Fibroblast of skin of right quadriceps (primary cell): ENCODE measurements around the gene LZTR1.
A peak's percentile ranks its signal among the peaks of the same experiment; 100 is the strongest.
"Not testable (repeated sequence)": the region's sequence is repeated elsewhere in the genome, so short reads cannot be mapped to it uniquely, and the experiment has no call there.

ENCODE experiments used
- DNase-seq: peaks from one replicate; pipeline ENCODE4 v3.0.0-alpha.2; 2013

The LZTR1 gene

GRCh38 chr22:20981787-20982562 is at the start of gene LZTR1:
Gene LZTR1 (plus strand): TSS chr22:20982297. CDS start chr22:20982372, 75 bp downstream.
- DNase-seq: peak; percentile 76

DNA sequence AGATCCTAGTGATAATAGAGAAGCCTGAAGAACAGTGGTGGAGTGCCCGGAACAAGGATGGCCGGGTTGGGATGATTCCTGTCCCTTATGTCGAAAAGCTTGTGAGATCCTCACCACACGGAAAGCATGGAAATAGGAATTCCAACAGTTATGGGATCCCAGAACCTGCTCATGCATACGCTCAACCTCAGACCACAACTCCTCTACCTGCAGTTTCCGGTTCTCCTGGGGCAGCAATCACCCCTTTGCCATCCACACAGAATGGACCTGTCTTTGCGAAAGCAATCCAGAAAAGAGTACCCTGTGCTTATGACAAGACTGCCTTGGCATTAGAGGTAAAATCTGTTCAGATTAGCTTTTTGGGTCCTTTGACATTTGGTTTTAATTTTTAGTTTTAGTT is 48.2 kb upstream of the LZTR1 start:
- DNase-seq: no peak

DNA sequence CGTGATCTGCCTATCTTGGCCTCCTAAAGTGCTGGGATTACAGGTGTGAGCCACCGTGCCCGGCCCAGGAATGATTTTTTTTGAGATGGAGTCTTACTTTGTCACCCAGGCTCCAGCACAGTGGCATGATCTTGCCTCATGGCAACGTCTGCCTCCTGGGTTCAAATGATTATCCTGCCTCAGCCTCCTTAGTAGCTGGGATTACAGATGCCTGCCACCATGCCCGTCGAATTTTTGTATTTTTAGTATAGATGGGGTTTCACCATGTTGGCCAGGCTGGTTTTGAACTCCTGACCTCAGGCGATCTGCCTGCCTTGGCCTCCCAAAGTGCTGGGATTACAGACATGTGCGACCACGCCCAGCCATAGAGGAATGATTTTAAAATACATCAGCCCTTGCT is 47.0 kb upstream of the LZTR1 start:
- not testable (repeated sequence) for DNase-seq

DNA sequence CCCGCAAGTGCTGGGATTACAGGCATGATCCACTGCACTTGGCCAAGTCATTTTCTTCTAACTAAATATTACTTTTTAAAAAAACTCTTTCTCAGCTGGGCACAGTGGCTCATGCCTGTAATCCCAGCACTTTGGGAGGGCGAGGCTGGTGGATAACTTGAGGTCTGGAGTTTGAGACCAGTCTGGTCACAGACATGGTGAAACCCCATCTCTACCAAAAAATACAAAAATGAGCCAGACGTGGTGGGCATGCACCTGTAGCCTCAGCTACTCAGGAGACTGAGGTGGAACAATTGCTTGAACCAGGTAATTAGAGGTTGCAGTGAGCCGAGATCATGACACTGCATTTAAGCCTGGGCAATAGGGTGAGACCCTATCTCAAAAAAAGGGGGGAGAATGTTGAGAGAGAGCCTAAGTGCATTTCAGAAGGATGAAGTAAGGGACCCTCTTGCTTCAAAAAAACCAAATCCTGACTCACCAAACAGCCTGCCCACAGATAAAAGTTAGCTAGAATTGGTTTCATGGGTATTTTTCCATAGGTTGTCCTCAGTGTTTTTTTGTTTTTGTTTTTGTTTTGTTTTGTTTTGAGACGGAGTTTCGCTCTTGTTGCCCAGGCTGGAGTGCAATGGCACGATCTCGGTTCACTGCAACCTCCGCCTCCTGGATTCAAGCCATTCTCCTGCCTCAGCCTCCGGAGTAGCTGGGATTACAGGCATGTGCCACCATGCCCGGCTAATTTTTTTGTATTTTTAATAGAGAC is 46.1 kb upstream of the LZTR1 start:
- DNase-seq: not testable (repeated sequence)

DNA sequence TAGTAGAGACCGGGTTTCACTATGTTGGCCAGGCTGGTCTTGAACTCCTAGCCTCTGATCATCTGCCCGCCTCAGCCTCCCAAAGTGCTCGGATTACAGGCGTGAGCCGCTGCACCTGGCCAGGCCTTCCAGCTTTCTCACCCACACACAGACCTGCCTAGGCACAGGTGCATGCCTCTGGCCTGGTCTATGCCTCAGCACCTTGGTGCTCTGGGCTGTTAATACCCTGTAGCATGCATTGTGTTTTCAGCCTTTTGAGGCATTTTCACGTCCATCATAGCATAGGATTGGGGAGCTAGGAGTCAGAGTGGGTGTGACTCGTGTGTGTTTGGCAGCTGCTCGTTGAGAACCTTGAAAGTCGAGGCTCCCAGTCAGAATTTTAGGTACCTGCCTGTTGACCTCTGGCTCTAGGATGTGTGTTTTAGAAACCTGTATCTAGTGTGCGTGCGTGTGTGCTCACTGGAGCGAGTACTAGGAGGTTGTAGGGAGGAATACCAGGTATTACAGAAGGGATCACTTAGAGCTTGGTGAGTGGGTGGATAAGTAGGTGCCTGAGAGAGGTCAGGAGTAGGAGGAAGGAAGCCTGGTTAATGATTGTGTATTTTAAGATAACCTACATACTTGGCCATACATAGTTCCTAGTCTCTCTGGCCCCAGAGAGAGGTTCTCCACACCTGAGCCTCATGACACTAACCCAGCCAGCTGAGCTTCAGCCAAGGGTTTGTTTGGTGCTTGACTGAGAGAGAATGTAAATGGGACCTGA is 44.9 kb upstream of the LZTR1 start:
- DNase-seq: no peak

GRCh38 chr22:20937794-20938671 is 44.1 kb upstream of the LZTR1 start:
- no peak for DNase-seq

- DNase-seq: not testable (repeated sequence)
Measured at GRCh38 chr22:20939457-20940185, 42.5 kb upstream of the LZTR1 start.

DNA sequence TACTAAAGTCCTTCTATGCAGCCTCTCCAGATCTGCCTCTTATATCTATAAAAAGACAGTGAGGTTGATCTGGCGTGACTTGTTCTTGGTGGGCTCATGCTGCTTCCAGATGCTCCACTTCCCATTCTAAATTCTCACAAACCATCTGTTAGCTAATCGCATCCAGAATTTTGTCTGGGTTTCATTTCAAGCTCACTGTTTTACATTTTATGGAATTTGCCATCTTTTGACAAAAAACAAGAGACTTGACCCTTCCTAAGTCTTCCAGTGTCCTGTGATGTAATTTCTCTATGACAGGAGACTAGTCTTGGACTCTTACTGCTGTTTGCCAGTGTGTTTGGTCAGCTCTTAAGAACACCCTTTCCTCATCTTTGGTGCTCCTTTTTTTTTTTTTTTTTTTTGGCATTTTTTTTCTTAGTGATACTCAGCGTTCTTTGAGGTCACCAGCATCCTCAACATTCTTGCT is 41.9 kb upstream of the LZTR1 start:
- peak; percentile 39 for DNase-seq

DNA sequence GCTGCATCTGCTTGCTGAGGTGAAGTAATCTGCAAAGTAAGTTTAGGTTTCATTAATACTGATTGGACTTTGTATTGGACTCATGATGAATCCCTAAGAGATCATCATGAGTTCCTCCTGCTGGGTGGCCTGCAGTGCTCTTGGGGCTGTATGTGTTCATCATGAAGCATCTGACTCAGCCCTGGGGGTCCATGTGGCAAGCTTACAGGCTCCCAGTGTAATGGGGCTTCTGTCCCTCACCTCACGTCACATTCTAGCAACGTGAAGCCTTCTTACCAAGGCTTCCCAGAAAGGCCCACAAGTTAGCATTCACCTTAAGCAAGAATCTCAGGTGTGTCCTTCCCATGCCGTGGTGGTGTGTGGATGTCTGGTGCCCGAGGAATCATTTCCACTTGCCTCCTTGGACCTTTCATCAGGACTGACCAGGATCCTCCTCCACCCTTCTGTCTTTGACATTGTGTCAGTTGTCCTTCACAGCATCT is 41.2 kb upstream of the LZTR1 start:
- peak; percentile 28 for DNase-seq

DNA sequence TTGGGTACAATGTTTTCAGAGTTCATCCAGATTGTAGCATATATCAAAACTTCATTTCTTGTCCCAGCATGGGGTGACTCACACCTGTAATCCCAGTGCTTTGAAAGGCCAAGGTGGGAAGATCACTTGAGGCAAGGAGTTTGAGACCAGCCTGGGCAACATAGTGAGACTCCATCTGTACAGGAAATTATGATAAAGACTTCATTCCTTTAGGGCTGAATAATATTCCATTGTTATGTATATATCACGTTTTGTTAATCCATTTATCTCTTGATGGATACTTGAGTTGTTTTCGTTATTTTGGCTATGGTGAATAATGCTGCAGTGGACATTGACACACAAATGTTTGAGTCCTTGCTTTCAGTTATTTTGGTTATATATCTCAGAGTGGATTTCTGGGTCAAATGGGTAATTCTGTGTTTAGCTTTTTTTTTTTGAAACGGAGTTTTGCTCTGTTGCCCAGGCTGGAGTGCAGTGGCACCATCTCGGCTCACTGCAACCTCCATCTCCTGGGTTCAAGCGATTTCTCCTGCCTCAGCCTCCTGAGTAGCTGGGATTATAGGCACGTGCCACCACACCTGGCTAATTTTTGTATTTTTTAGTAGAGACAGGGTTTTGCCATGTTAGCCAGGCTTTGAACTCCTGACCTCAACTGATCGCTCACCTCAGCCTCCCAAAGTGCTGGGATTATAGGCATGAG is 39.7 kb upstream of the LZTR1 start:
- DNase-seq: not testable (repeated sequence)

GRCh38 chr22:20943104-20943933 is 38.8 kb upstream of the LZTR1 start:
- no peak for DNase-seq

- no peak for DNase-seq
Measured at GRCh38 chr22:20944042-20944441, 38.1 kb upstream of the LZTR1 start.

DNA sequence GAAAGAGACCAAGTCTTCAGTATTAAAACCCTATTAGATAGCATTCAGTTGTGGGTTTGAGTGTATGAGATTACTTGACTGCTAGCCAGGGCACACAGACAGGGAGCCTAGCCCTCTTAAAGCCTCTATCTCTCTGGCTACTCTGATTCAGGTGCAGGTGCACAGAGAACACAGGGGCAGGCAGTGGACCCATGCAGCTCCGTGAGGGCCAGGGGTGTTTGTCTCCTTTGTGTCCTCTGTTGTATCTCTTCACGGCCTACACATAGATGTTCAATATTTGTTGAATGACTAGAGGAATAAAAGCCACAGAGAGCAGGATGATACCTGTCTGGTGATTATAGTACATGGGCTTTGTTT is 36.5 kb upstream of the LZTR1 start:
- no peak for DNase-seq

GRCh38 chr22:20946080-20946986 is 35.8 kb upstream of the LZTR1 start:
- no peak for DNase-seq

DNA sequence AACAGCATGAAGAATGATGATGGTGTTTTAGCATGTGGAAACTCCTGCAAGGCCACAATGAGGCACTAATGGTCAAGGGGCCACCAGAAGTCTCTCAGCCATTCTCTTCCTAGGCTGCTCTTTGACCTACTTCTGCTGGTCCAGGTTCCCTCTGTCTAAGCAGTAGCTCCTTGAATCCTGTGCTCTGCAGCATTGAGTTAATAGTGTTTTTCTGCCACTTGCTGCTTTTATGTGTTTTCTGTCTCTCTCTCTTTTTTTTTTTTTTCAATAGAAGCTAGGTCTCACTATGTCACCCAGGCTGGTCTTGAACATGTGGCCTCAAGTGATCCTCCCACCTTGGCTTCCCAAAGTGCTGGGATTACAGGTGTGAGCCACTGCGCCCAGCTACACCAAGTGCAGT is 35.1 kb upstream of the LZTR1 start:
- no peak for DNase-seq

- no peak for DNase-seq
Measured at GRCh38 chr22:20948450-20948849, 33.6 kb upstream of the LZTR1 start.

- no peak for DNase-seq
Measured at GRCh38 chr22:20948989-20949388, 33.1 kb upstream of the LZTR1 start.

- no peak for DNase-seq
Measured at GRCh38 chr22:20949698-20950183, 32.4 kb upstream of the LZTR1 start.
